H1 (cell line): Measurements from ENCODE around the gene TMEM250. TPM values are rescaled to one million over a fixed set of nuclear protein-coding genes. Genes with fewer than 3 reads are reported as not detected.

Experiments used
- KDM1A ChIP-seq: fragments of 200-600, 300-600 bp; sonication (generic); IDR thresholded peaks from 2 replicates; pipeline ENCODE4 v1.7.1; 2016; ENCODE audit warnings: mild to moderate bottlenecking, low read length, borderline replicate concordance
- SIX5 ChIP-seq: IDR thresholded peaks from 2 replicates; pipeline ENCODE4 v1.6.1; 2011; ENCODE audit warnings: mild to moderate bottlenecking, low read depth, low read length
- polyA plus RNA-seq, 7 experiments: library from polyadenylated mRNA; depleted of rRNA in 3 of 7; stranded (reverse) in 5 of 7; unstranded in 2 of 7; fragments of >200 nt in 5 of 7; fragments of 200-250 nt in 2 of 7; gene quantifications; 1 replicate in 5 of 7; 2 replicates in 1 of 7; 4 replicates in 1 of 7; pipeline versions ENCODE4 v1.2.1 to v1.2.3, GENCODE V29; 2011 to 2013; ENCODE audit warnings: missing spikeins in 2 of 7, mixed read lengths in 2 of 7
- total RNA-seq: library from RNA; stranded (reverse); fragmentation: NEBNext Ultra II Directional; extraction: Animal tissue kit (Norgen Biotek cat#: 25700); gene quantifications from 2 replicates; pipeline ENCODE4 v1.2.1, GENCODE V29; 2021

TMEM250 gene
- total and polyA plus RNA-seq, 2 of the 8 experiments (the other 6 are each of a cell fraction or from before 2014, with no cell fraction given), result 22.3 to 34.9 TPM

- no peak for TF ChIP-seq SIX5
- no peak for TF ChIP-seq KDM1A
Measured at GRCh38 chr9:136137321-136138265, 18.9 kb upstream of the TMEM250 start (continued).
